AG04450 (cell line): Measurements from ENCODE around the gene SMAGP. TPM values are rescaled to one million over a fixed set of nuclear protein-coding genes. Genes with fewer than 3 reads are reported as not detected.
A peak's percentile ranks its signal among the peaks of the same experiment; 100 is the strongest.

Experiments
- CTCF ChIA-PET: fragments of 300-600, 350-600 bp; formaldehyde crosslinking; extraction: SDS; loops from one replicate; lab custom pipeline; 2022; ENCODE audit warnings: antibody characterized with exemption, inconsistent platforms; lab: Charles Lee
- POLR2A ChIA-PET: fragments of 350-600 bp; formaldehyde crosslinking; extraction: SDS; loops from one replicate; lab custom pipeline; 2021; ENCODE audit warnings: antibody characterized with exemption, inconsistent platforms; lab: Yijun Ruan, JAX
- DNase-seq: peaks from one replicate; pipeline ENCODE4 v3.0.0-alpha.2; 2011; ENCODE audit warnings: low read depth, low spot score
- H3K27ac ChIP-seq: one replicate; pipeline ENCODE4 v1.5.1; 2012; ENCODE audit warnings: low read depth, low read length, control low read depth
- H3K27me3 ChIP-seq: one replicate; pipeline ENCODE4 v1.6.0; 2012; ENCODE audit warnings: low read length; ENCODE audit not compliant: control insufficient read depth, insufficient read depth
- H3K4me3 ChIP-seq: 2 replicates; pipeline ENCODE4 v1.5.1; 2011; ENCODE audit warnings: mild to moderate bottlenecking, low read depth, low read length, control low read depth
- H3K9me3 ChIP-seq: 2 replicates; pipeline ENCODE4 v1.5.1; 2012; ENCODE audit warnings: low read length; ENCODE audit not compliant: control insufficient read depth, insufficient read depth
- polyA plus RNA-seq: library from polyadenylated mRNA; depleted of rRNA; stranded (reverse); fragments of >200 nt; gene quantifications from 2 replicates; pipeline ENCODE4 v1.2.3, GENCODE V29; 2011
- TF ChIP-seq, protein P1 (sequence below): IDR thresholded peaks from 2 replicates; pipeline ENCODE4 v1.5.1; 2011; ENCODE audit warnings: low read depth, low read length, control low read depth, inconsistent platforms

SMAGP gene
- polyA plus RNA-seq, 1 experiment = 31.4 TPM

DNA sequence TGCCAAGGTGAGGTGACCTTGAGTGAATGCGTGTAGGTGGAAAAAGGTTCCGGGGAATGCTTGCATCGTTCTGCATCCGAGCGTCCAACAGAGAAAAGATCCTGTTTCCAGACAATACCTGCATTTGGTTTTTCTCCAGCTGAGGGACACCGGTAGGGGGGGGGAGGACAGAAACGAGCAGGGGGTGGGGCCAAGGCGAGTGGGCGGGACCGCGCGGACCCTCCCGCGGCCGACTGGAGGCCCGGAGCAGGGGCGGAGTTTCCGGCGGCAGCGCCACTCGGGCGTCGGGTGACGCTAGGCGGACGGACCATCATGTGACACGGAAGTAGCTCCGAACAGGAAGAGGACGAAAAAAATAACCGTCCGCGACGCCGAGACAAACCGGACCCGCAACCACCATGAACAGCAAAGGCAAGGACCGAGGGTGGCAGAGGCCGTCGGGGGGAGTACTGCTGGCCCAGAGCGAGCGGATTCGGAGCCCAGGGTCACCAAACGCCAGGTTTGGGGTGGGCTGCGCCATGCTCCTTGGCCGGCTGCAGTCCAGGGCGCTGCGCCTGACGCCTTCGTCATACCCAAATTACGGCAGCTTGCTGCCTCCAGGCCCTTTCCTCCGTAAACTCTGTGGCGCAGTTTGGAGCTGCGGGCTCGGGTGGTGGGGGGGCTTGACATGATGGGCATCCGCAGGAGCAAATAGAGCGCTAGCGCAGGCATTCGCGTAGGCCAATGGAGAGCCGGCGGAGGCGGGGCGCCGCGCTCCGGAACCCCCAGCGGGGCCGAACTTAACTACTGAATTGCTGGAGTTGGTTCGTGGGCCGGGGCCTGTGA is 31.5 kb downstream of the SMAGP start, which contains the start of gene DAZAP2:
Gene DAZAP2, plus strand, starts transcription at position 317 of the 825 bp plus-strand sequence. Its CDS starts 82 bp downstream, at position 399.
- Histone ChIP-seq H3K27me3 (no peaks in the 10 kb centered on the region), H3K27ac (peak within 1 kb of the TSS; percentile 100), H3K4me3 (peak within 1 kb of the TSS; percentile 100), H3K9me3 (peaks cover 4% of the 10 kb centered on the region; the same call in 1 of the 2 replicates)
- POLR2A ChIA-PET = interaction anchor here (0.6 to 1.8 kb wide), 15 partner anchors 8 to 412 kb away, joined by 3 to 21 read pairs (median 5); partner anchors contain the start of genes POU6F1 and SMAGP
- CTCF ChIA-PET = interaction anchor here (0.9 to 1.7 kb wide), 2 partner anchors 21 to 103 kb away, joined by 6 to 9 read pairs; partner anchors contain the start of gene POU6F1
- DNase-seq = peak; percentile 85
- TF ChIP-seq, protein P1, sequence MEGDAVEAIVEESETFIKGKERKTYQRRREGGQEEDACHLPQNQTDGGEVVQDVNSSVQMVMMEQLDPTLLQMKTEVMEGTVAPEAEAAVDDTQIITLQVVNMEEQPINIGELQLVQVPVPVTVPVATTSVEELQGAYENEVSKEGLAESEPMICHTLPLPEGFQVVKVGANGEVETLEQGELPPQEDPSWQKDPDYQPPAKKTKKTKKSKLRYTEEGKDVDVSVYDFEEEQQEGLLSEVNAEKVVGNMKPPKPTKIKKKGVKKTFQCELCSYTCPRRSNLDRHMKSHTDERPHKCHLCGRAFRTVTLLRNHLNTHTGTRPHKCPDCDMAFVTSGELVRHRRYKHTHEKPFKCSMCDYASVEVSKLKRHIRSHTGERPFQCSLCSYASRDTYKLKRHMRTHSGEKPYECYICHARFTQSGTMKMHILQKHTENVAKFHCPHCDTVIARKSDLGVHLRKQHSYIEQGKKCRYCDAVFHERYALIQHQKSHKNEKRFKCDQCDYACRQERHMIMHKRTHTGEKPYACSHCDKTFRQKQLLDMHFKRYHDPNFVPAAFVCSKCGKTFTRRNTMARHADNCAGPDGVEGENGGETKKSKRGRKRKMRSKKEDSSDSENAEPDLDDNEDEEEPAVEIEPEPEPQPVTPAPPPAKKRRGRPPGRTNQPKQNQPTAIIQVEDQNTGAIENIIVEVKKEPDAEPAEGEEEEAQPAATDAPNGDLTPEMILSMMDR = peak; percentile 20

DNA sequence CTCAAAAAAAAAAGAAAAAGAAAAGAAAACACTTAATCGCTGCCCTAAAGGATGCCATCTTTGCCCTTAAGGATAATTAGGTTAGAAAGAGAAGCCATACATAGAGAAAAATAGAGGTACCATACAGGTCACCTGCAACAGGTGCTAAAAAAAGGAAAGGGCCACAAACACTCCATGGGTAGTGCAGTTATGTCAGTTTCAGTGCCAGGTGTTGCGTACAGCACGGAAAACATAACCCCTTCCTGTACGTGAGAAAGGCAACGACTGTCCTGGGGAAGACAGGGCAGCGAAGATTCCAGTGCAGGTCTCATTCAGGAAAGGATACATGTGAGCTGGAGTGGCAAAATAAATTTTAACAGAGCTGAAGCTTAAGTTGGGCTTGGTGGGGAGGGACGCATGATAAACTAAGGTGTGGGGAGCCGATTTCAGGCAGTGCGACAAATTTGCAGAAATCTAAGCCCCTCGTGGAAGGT is 32.1 kb downstream of the SMAGP start:
- no peak overlapping the region for H3K27ac ChIP-seq
- ChIA-PET POLR2A (interaction anchor here (0.6 to 1.8 kb wide), 12 partner anchors 8 to 412 kb away, joined by 3 to 21 read pairs (median 6); partner anchors contain the start of genes POU6F1 and SMAGP), CTCF (interaction anchor here (0.9 to 1.7 kb wide), 3 partner anchors 20 to 191 kb away, joined by 3 to 9 read pairs (median 6); partner anchors contain the start of gene POU6F1)
- H3K4me3 ChIP-seq = peak overlapping the region; percentile 100
- peaks cover 4% of the 10 kb centered on the region; the same call in 1 of the 2 replicates for H3K9me3 ChIP-seq
- TF ChIP-seq, protein P1 = no peak
- no peak for DNase-seq
- no peaks in the 10 kb centered on the region for H3K27me3 ChIP-seq

DNA sequence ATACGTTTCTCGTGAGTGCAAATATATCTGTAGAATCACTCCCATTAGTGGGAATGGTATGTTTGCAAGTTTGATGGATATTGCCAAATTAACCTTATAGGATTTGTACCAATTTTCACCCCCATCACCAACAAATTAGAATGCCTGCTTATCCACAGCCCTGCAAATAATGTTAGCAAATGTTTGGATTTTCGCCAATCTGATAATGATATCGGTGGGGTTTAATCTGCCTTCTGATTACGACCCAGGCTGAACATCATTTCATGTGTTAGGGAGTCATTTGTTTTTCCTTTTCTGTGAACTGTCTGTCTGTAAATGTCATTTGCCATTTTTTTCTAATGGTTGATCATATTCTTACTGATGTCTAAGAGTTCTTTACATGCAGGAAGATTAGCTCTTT is 35.7 kb downstream of the SMAGP start:
- Histone ChIP-seq H3K27ac (no peak overlapping the region), H3K4me3 (no peak overlapping the region), H3K9me3 (peaks cover 4% of the 10 kb centered on the region; the same call in 1 of the 2 replicates), H3K27me3 (no peaks in the 10 kb centered on the region)
- no peak for DNase-seq
- TF ChIP-seq, protein P1 = no peak
- ChIA-PET CTCF (no interaction called here), POLR2A (no interaction called here)

DNA sequence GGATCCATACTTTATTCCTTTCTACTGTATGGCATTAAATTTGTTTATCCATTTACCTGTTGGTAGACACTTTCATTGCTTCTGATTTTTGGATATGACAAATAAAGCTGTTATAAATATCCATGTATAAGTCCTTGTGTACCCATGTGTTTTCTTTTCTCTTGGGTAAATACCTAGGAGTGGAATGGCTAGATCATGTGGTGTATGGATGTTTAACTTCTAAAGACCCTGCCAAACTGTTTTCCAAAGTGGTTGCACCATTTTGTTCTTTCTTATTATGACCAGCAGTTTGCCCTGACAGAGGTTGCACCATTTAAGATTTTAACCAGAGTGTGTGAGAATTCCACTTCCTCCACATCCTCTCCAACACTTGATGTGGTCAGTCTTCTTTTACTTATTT is 37.6 kb downstream of the SMAGP start:
- POLR2A ChIA-PET = no interaction called here
- Histone ChIP-seq H3K4me3 (no peak overlapping the region), H3K27me3 (no peaks in the 10 kb centered on the region), H3K9me3 (no peaks in the 10 kb centered on the region), H3K27ac (no peak overlapping the region)
- TF ChIP-seq, protein P1 = no peak
- CTCF ChIA-PET = interaction anchor here (0.7 kb wide), 1 partner anchor 265 kb away, joined by 3 read pairs; no protein-coding TSS in a partner anchor
- no peak for DNase-seq
